ENCODE measurements around the gene TTC39B. TPM values are rescaled to one million over a fixed set of nuclear protein-coding genes. Genes with fewer than 3 reads are reported as not detected.

The TTC39B gene
- total and polyA plus RNA-seq, 2 donors (not counting 3 experiments of a cell fraction or from before 2014, with no cell fraction given), result 1.0 to 5.4 TPM

GRCh38 chr9:15253197-15253596 is 53.8 kb downstream of the TTC39B start:
- peak; percentile 24 for DNase-seq (ENCODE audit: low read depth, low spot score)
- BruUV-seq (replicated peaks), result no TSS peak
- no peaks in the 10 kb centered on the region for H3K79me2 ChIP-seq (ENCODE audit: control insufficient read depth, insufficient read depth, low read length)
- no peaks in the 10 kb centered on the region for H4K20me1 ChIP-seq (replicated peaks; ENCODE audit: control insufficient read depth, extremely low read depth, insufficient read depth, low read length)
- TF ChIP-seq GATA2 (IDR thresholded peaks at IDR 0.05; ENCODE audit: insufficient read depth, insufficient read length, low read depth, low read length), result no peak
- TF ChIP-seq, protein P1, sequence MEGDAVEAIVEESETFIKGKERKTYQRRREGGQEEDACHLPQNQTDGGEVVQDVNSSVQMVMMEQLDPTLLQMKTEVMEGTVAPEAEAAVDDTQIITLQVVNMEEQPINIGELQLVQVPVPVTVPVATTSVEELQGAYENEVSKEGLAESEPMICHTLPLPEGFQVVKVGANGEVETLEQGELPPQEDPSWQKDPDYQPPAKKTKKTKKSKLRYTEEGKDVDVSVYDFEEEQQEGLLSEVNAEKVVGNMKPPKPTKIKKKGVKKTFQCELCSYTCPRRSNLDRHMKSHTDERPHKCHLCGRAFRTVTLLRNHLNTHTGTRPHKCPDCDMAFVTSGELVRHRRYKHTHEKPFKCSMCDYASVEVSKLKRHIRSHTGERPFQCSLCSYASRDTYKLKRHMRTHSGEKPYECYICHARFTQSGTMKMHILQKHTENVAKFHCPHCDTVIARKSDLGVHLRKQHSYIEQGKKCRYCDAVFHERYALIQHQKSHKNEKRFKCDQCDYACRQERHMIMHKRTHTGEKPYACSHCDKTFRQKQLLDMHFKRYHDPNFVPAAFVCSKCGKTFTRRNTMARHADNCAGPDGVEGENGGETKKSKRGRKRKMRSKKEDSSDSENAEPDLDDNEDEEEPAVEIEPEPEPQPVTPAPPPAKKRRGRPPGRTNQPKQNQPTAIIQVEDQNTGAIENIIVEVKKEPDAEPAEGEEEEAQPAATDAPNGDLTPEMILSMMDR (IDR thresholded peaks at IDR 0.05; ENCODE audit: extremely low read depth in 1 of 2, insufficient read depth in 1 of 2, low read depth in 1 of 2, low read length in 2 of 2), result no peak
- no peak for TF ChIP-seq MYC (IDR thresholded peaks at IDR 0.05; ENCODE audit: low read depth, low read length)
- no peak for TF ChIP-seq EZH2 (IDR thresholded peaks at IDR 0.05; ENCODE audit: borderline replicate concordance, low read depth, low read length, severe bottlenecking)
- TF ChIP-seq, protein P2, sequence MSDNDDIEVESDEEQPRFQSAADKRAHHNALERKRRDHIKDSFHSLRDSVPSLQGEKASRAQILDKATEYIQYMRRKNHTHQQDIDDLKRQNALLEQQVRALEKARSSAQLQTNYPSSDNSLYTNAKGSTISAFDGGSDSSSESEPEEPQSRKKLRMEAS (IDR thresholded peaks at IDR 0.05; ENCODE audit: insufficient read depth, insufficient read length), result no peak
- H3K9ac ChIP-seq (replicated peaks; ENCODE audit: extremely low read depth, insufficient read depth, low read length), result no peak overlapping the region
- dilution Hi-C loops (cut with MboI; ENCODE audit: extremely low pct_ligation_motif_present, low sequenced_read_pairs), result no loop called here
- no peak overlapping the region for H3K4me2 ChIP-seq (ENCODE audit: insufficient read depth, low read length)
- H3K9me3 ChIP-seq (replicated peaks; ENCODE audit: control insufficient read depth, insufficient read depth, low read length), result no peaks in the 10 kb centered on the region
- H3K4me3 ChIP-seq (replicated peaks in 1 of 3; ENCODE audit: insufficient read depth in 1 of 3, low read depth in 1 of 3, low read length in 3 of 3), result no peak overlapping the region
- POLR2A ChIA-PET, result no interaction called here
- FAIRE-seq, result peak; percentile 68
- H3K27ac ChIP-seq (ENCODE audit: insufficient read depth, low read depth, low read length), result no peak overlapping the region
- no peak overlapping the region for H2AFZ ChIP-seq (ENCODE audit: low read depth, low read length)
- CTCF ChIA-PET, result interaction anchor here (0.6 kb wide), 1 partner anchor 109 kb away, joined by 3 read pairs; no protein-coding TSS in a partner anchor
- intact Hi-C loops (cut with micrococcal nuclease), result loop anchor here (1.0 kb wide), 1 partner anchor 169 kb away; the partner anchor contains the start of gene SNAPC3
- H3K4me1 ChIP-seq (ENCODE audit: control insufficient read depth, extremely low read depth, insufficient read depth, low read length), result peaks cover 30% of the 10 kb centered on the region
- no peaks in the 10 kb centered on the region for H3K36me3 ChIP-seq (ENCODE audit: control insufficient read depth in 2 of 2, extremely low read depth in 1 of 2, insufficient read depth in 2 of 2, low read length in 2 of 2)
- H3K9me1 ChIP-seq (replicated peaks; ENCODE audit: control insufficient read depth, extremely low read depth, insufficient read depth, low read length), result no peaks in the 10 kb centered on the region
- no peaks in the 10 kb centered on the region for H3K27me3 ChIP-seq (ENCODE audit: control insufficient read depth in 2 of 2, insufficient read depth in 2 of 2, low read length in 2 of 2)

Measured in endothelial cell of umbilical vein (primary cell).